Measurements from ENCODE around the gene RGMA. TPM values are rescaled to one million over a fixed set of nuclear protein-coding genes. Genes with fewer than 3 reads are reported as not detected.
A peak's percentile ranks its signal among the peaks of the same experiment; 100 is the strongest.

RGMA gene
- total RNA-seq, 4 donors from 2014 or later: 3.6 to 57.1 (median 25.1) TPM

GRCh38 chr15:93059442-93059841 lies 29.6 kb downstream of the RGMA start:
- H3K4me1 ChIP-seq: peaks cover 0 to 3% of the 10 kb centered on the region in 2 donors
- H3K27me3 ChIP-seq: no peaks in the 10 kb centered on the region

DNA sequence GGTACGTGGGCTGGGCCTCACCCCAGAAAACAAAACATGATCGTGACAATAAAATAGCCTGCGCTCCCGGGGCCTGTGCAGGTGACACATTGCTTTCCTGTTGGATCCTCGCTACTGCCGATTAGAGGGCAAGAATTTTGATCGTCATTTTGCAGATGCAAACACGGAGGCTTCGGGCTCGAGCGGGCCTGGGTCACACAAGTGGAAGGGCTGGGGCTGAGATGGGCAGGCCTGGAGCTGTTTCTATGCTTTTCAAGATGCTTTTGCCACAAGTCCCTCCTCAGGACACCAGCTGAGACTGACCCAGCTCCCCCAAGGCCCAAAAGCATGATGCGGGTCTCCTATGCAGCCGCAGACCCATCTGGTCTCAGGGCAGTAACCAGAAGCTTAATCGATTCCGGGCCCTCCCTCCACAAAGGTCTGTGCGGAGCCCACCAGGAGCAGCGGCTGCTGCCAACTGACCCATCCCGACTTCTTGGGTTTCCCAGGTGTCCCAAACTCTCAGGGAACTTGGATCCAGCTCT lies 30.0 kb downstream of the RGMA start:
- Histone ChIP-seq H3K4me1 (peaks cover 0 to 3% of the 10 kb centered on the region in 2 donors), H3K9me3 (no peaks in the 10 kb centered on the region), H3K4me3 (no peak overlapping the region), H3K36me3 (no peaks in the 10 kb centered on the region), H3K27ac (no peak overlapping the region), H3K27me3 (no peaks in the 10 kb centered on the region)
- intact Hi-C loops (cut with DNase I; ENCODE audit: low total_unique reads): no loop called here
- DNase-seq: no peak
- TF ChIP-seq POLR2A (IDR thresholded peaks at IDR 0.05): no peak
- no peak for TF ChIP-seq CTCF (IDR thresholded peaks at IDR 0.05)

More at GRCh38 chr15:93059442-93059841, 29.6 kb downstream of the RGMA start:
- no peaks in the 10 kb centered on the region for H3K36me3 ChIP-seq
- no peak overlapping the region for H3K4me3 ChIP-seq
- DNase-seq: no peak
- intact Hi-C loops (cut with DNase I; ENCODE audit: low total_unique reads): no loop called here
- no peaks in the 10 kb centered on the region for H3K9me3 ChIP-seq
- no peak overlapping the region for H3K27ac ChIP-seq
- TF ChIP-seq POLR2A (IDR thresholded peaks at IDR 0.05) (no peak), CTCF (IDR thresholded peaks at IDR 0.05) (no peak)

GRCh38 chr15:93058128-93058527 lies 30.9 kb downstream of the RGMA start:
- peaks cover 0 to 3% of the 10 kb centered on the region in 2 donors for H3K4me1 ChIP-seq

DNA sequence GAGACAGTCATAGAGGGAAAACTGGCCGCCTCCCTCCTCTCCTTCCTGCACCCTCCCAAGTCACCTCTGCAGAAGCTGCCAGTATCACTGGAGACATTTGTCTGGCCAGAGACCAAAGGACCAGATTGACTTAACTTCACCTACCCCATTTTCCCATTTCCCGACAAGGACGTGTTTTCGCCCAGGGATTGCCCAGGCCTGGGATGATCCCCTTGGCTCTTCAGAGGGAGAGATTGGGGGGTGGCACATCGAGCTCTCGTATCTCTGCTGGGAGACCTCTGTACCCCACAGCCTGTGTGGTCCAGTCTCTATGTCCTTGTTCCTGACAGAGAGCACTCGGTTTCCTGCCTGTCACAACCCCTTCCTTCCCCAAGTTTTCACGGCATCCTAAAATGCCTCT lies 31.4 kb downstream of the RGMA start:
- TF ChIP-seq CTCF (IDR thresholded peaks at IDR 0.05) (no peak), POLR2A (IDR thresholded peaks at IDR 0.05) (no peak)
- H3K27me3 ChIP-seq: no peaks in the 10 kb centered on the region
- intact Hi-C loops (cut with DNase I; ENCODE audit: low total_unique reads): no loop called here
- no peak overlapping the region for H3K27ac ChIP-seq
- DNase-seq: no peak
- no peaks in the 10 kb centered on the region for H3K36me3 ChIP-seq
- H3K4me3 ChIP-seq: no peak overlapping the region
- peaks cover 0 to 3% of the 10 kb centered on the region in 2 donors for H3K4me1 ChIP-seq
- no peaks in the 10 kb centered on the region for H3K9me3 ChIP-seq

More at GRCh38 chr15:93058128-93058527, 30.9 kb downstream of the RGMA start:
- Histone ChIP-seq H3K27me3 (no peaks in the 10 kb centered on the region), H3K9me3 (no peaks in the 10 kb centered on the region), H3K27ac (no peak overlapping the region), H3K36me3 (no peaks in the 10 kb centered on the region), H3K4me3 (no peak overlapping the region)
- DNase-seq: no peak
- intact Hi-C loops (cut with DNase I; ENCODE audit: low total_unique reads): no loop called here
- TF ChIP-seq CTCF (IDR thresholded peaks at IDR 0.05): no peak
- TF ChIP-seq POLR2A (IDR thresholded peaks at IDR 0.05): no peak

- Histone ChIP-seq H3K27ac (peak overlapping the region in 1 of 2 donors; percentile 37), H3K4me1 (peaks cover 0 to 3% of the 10 kb centered on the region in 2 donors), H3K27me3 (no peaks in the 10 kb centered on the region), H3K4me3 (no peak overlapping the region), H3K36me3 (no peaks in the 10 kb centered on the region), H3K9me3 (no peaks in the 10 kb centered on the region)
- intact Hi-C loops (cut with DNase I; ENCODE audit: low total_unique reads): no loop called here
- TF ChIP-seq POLR2A (IDR thresholded peaks at IDR 0.05) (no peak), CTCF (IDR thresholded peaks at IDR 0.05) (no peak)
- no peak for DNase-seq
Observed at GRCh38 chr15:93056836-93057235, 32.2 kb downstream of the RGMA start.
